SH-SY5Y (cell line): Measurements from ENCODE around the gene LARP4.

Experiments
- GATA2 ChIP-seq: IDR thresholded peaks from 2 replicates; pipeline ENCODE4 v1.6.1; 2011; ENCODE audit warnings: mild to moderate bottlenecking, low read depth, low read length
- GATA3 ChIP-seq: IDR thresholded peaks from 2 replicates; pipeline ENCODE4 v1.6.1; 2011; ENCODE audit warnings: low read depth, mild to moderate bottlenecking, low read length, moderate library complexity

LARP4 gene

DNA sequence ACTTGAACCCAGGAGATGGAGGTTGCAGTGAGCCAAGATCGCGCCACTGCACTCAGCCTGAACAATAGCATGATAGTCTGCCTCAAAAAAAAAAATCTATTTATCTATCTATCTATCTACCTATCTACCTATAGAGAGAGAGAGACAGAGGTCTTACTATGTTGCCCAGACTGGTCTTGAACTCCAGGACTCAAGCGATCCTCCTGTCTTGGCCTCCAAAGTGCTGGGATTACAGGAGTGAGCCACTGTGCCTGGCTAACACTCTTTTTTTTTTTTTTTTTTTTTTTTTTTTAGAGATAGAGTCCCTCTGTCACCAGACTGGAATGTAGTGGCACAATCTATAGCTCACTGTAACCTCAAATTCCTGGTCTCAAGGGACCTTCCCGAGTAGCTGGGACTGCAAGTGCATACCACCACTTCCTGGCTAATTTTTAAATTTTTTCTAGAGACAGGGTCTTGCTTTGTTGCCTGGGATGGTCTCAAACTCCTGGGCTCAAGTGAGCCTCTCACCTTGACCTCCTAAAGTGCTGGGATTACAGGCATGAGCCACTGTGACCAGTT, 6.1 kb upstream of the LARP4 start:
- no peak for TF ChIP-seq GATA2
- no peak for TF ChIP-seq GATA3

GRCh38 chr12:50397117-50397650, 3.5 kb upstream of the LARP4 start:
- TF ChIP-seq GATA2 (no peak), GATA3 (no peak)

GRCh38 chr12:50398931-50399330, 1.8 kb upstream of the LARP4 start:
- TF ChIP-seq GATA3 = no peak
- TF ChIP-seq GATA2 = no peak

DNA sequence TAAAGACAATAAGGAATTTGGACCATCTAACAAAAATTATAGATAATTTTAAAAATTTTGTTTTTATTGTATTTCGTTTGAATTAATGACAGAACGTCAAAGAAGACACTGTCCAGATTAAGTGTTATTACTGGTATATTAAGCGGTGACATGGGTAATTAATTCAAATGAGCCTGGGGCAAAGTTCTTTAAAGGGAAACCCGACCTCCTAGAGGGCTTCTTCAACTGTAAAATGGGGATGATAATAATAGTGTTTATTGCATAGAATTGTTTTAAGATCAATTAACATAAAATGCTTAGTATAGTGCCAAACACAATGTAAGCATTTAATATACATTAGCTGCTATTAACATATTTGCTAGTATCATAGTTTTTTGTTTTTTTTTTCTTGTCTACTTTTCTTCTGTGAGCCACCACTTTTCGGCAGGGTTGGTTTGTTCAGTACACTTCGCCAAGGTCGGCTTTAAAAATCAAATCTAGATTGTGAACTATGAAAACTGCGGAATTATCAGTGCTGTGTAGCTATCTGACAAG, 514 bp upstream of the LARP4 start:
- TF ChIP-seq GATA3 (no peak), GATA2 (no peak)

GRCh38 chr12:50401500-50402081, 906 bp downstream of the LARP4 start:
- TF ChIP-seq GATA2 (no peak), GATA3 (no peak)

DNA sequence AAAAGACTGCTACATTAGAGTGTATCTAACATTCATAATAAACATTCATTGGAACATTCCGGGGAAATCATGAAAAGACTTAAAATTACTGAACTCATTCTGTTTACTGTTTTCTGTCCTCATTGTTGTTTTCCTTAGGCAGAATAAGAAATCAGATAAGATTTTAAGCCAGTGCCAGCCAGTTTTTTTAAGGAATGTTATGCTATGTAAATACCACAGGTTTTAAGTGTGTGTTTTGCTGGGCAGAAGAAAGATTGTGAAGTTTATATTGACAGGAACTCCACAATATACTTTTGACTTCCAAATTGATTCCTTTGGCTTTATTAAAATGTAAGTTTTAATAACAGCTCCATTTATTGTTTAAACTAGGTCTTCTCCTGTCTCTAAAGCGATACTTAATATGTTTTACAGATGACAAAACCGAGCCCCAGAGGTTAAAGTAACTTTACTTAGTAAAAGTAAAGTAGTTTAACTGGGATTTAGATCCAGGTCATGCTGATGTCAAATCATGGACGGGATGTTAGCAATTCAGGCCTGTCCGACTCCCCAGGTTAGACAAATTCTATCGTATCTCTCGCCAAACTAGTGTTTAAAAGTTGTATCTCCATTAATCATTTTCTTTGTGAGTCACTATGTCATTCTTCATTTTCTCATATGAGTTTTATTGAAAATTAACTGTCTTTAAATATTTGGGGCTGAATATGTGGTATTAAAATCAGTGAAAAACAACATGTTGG, 1.7 kb downstream of the LARP4 start:
- TF ChIP-seq GATA2 (no peak), GATA3 (no peak)

DNA sequence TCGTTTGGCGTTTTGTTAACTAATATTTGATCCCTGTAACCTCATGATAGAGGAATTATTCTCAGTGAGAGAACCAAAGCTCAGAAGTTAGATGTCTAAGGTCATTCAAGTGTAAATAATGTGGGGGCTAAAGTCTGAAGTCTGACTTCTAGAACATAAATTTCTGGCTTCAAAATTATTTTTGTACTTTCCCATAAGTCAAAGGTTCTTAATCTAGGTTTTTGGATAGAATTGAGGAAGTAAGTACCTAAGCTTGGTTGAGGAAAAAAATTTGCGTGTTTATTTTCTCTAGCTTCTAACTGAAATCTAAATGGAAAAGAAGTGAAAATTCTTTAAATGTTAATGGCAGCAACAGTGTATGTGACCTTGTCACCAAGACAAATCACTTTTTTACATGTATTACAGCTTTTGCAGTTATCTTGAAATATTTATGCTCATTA, 2.3 kb downstream of the LARP4 start:
- TF ChIP-seq GATA2 (no peak), GATA3 (no peak)

- TF ChIP-seq GATA2 = no peak
- TF ChIP-seq GATA3 = no peak
Observed at GRCh38 chr12:50404307-50404706, 3.6 kb downstream of the LARP4 start.

DNA sequence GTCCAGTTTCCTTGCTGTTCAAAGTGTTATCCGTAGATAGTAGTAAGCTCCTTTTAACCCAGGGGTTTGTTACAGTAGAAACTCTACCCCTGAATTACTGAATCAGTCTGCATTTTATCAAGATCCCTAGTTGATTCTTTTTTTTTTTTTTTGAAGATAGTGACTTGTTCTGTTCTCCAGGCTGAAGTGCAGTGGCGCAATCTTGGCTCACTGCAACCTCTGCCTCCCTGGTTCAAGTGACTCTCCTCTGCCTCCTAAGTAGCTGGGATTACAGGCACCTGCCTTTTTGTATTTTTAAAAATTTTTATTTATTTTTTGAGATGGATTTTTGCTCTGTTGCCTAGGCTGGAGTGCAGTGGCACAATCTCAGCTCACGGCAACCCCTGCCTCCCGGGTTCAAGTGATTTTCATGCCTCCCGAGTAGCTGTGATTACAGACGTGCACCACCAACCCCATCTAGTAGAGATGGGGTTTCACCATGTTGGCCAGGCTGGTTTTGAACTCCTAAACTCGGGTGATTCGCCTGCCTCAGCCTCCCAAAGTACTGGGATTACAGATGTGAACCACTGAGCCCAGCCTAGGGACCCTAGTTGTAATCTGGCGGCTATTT, 10.5 kb downstream of the LARP4 start:
- no peak for TF ChIP-seq GATA3
- no peak for TF ChIP-seq GATA2

- TF ChIP-seq GATA3 = no peak
- TF ChIP-seq GATA2 = no peak
Observed at GRCh38 chr12:50415899-50416479, 15.3 kb downstream of the LARP4 start.

GRCh38 chr12:50419112-50419909, 18.6 kb downstream of the LARP4 start:
- TF ChIP-seq GATA3 (no peak), GATA2 (no peak)

DNA sequence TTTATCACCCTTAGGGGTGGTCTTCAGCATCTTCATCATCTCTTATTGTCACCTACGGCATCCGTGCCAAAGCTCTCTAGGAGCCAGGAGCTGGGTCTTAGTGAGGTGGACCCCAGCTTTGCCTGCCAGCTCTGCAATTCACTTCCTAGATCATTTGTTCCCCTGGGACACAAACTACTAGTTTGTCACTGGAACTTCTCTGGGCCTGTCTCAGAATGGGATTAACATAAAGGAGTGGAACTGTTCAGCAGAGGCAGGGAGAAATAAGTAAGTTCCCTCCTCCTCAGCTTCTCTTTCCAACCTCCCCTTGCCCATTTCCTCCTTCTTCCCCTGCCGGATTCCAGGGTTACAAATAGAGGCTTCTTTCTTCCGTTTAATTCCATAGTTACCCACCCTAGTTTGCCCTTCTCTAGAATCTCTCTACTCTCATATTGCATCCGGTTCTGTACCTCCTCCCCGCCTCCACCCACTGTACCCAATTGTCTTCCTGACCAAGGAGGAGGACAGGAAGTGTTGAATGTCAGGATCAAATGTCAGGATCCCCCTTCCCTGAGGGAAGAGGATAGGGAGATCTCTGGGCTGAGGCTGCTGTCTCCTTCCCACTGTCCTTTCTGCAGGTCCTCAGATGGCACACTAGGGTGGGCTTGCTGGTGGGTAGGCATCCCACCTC, 25.0 kb downstream of the LARP4 start:
- TF ChIP-seq GATA3 = no peak
- TF ChIP-seq GATA2 = no peak

- TF ChIP-seq GATA2 = no peak
- no peak for TF ChIP-seq GATA3
Observed at GRCh38 chr12:50440288-50440687, 39.6 kb downstream of the LARP4 start.

- no peak for TF ChIP-seq GATA2
- TF ChIP-seq GATA3 = no peak
Observed at GRCh38 chr12:50441763-50442162, 41.1 kb downstream of the LARP4 start.
